Fibroblast of lung (primary cell): ENCODE results near the gene CD47.

Experiments used
- EZH2 ChIP-seq: IDR thresholded peaks from 2 replicates; pipeline ENCODE4 v1.5.1; 2012; ENCODE audit warnings: low read length, control low read depth, mild to moderate bottlenecking; ENCODE audit errors: missing control alignments
- TF ChIP-seq, protein P1 (sequence below), 2 donors: IDR thresholded peaks in 1 of 2; conservative IDR thresholded peaks in 1 of 2; 1 replicate in 1 of 2; 2 replicates in 1 of 2; pipeline ENCODE4 v1.5.1; 2011 to 2012; ENCODE audit warnings: low read length in 2 of 2, control low read depth in 1 of 2, inconsistent platforms in 1 of 2, low read depth in 1 of 2, mild to moderate bottlenecking in 1 of 2

DNA sequence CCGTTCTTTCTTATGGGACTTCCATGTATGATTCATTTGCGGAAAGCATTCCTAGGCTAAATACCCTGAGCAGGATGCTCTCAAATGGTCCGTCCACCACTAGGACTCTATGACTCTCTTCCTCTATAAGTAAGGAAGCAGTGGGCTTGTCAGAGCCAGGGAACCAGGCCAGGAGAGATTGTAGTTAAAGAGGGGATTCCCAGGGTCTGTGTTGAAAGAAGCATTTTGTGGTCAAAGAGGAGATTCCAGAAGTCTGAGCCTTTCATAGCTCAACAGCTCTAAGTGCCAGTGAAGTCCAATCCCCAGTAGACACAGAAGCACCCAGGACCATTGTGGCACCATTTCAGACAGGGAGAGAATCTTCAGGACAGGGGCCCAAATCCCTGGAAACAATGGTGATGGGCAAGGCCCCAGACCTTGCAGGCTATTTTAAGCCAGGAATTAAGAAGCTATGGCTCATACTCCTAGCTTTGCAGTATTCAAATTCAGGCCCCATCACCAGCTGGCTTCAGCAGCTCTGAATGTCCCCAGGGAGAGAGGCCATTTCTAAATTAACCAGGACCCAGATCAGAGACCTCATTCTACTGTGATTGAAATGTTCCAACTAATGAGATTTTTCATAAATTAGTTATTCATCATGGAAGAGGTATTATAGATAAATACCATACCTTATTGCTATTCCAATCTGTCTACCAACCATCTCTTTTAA is 81.7 kb downstream of the CD47 start:
- TF ChIP-seq, protein P1, sequence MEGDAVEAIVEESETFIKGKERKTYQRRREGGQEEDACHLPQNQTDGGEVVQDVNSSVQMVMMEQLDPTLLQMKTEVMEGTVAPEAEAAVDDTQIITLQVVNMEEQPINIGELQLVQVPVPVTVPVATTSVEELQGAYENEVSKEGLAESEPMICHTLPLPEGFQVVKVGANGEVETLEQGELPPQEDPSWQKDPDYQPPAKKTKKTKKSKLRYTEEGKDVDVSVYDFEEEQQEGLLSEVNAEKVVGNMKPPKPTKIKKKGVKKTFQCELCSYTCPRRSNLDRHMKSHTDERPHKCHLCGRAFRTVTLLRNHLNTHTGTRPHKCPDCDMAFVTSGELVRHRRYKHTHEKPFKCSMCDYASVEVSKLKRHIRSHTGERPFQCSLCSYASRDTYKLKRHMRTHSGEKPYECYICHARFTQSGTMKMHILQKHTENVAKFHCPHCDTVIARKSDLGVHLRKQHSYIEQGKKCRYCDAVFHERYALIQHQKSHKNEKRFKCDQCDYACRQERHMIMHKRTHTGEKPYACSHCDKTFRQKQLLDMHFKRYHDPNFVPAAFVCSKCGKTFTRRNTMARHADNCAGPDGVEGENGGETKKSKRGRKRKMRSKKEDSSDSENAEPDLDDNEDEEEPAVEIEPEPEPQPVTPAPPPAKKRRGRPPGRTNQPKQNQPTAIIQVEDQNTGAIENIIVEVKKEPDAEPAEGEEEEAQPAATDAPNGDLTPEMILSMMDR (conservative IDR thresholded peaks at IDR 0.05 in 1 of 2, IDR thresholded peaks at IDR 0.05 in 1 of 2; ENCODE audit: low read depth in 1 of 2, low read length in 2 of 2): no peak
- no peak for TF ChIP-seq EZH2
